Fibroblast of the aortic adventitia (primary cell): Measurements from ENCODE around the gene LHCGR. TPM values are rescaled to one million over a fixed set of nuclear protein-coding genes. Genes with fewer than 3 reads are reported as not detected.

Source experiments
- DNase-seq: peaks from one replicate; pipeline ENCODE4 v3.0.0-alpha.2; 2010; ENCODE audit warnings: low read depth
- H3K4me3 ChIP-seq: 2 replicates; pipeline ENCODE4 v1.5.1; 2011; ENCODE audit warnings: low read depth, mild to moderate bottlenecking, control low read depth, low read length, moderate library complexity
- CTCF ChIP-seq: IDR thresholded peaks from 2 replicates; pipeline ENCODE4 v1.5.1; 2011; ENCODE audit warnings: mild to moderate bottlenecking, low read length, control low read depth, inconsistent platforms; ENCODE audit not compliant: insufficient read depth
- total RNA-seq: library from RNA; depleted of rRNA; stranded (reverse); fragments of >200 nt; gene quantifications from 2 replicates; pipeline ENCODE4 v1.2.3, GENCODE V29; 2012; ENCODE audit warnings: low replicate concordance

The LHCGR gene
- total RNA-seq, 1 donor, result not detected

- DNase-seq, result no peak
- H3K4me3 ChIP-seq, result no peak overlapping the region
- TF ChIP-seq CTCF, result no peak
These were observed 11.8 kb upstream of the LHCGR start for GRCh38 chr2:48767330-48767729.

- TF ChIP-seq CTCF, result no peak
- H3K4me3 ChIP-seq, result no peak overlapping the region
- DNase-seq, result no peak
These were observed 5.3 kb upstream of the LHCGR start for GRCh38 chr2:48760826-48761225.

DNA sequence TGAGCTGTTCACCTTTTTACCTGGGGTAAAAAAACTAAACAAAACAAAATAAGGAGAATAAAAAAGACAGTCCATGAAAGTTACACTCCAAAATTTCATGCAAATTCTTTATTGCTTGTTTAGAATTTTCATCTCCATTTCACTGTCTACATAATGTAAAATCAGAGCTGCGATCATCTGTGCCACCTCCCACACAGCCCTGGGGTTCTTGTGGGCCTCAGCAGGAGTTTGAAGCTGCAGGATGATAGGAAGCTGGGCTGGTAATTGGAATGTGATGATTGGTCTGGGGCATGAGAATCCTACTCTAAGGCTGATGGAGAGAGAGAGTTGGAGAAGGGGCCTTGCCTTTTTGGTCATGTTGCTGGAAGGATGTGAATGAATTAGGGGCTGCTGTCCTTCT, 4.2 kb upstream of the LHCGR start:
- DNase-seq, result no peak
- TF ChIP-seq CTCF, result no peak
- no peak overlapping the region for H3K4me3 ChIP-seq

GRCh38 chr2:48756289-48756688, 765 bp upstream of the LHCGR start:
- TF ChIP-seq CTCF, result no peak
- H3K4me3 ChIP-seq, result no peak overlapping the region
- no peak for DNase-seq

- DNase-seq, result no peak
- H3K4me3 ChIP-seq, result no peak overlapping the region
- TF ChIP-seq CTCF, result no peak
These were observed 650 bp downstream of the LHCGR start for GRCh38 chr2:48754874-48755273.

DNA sequence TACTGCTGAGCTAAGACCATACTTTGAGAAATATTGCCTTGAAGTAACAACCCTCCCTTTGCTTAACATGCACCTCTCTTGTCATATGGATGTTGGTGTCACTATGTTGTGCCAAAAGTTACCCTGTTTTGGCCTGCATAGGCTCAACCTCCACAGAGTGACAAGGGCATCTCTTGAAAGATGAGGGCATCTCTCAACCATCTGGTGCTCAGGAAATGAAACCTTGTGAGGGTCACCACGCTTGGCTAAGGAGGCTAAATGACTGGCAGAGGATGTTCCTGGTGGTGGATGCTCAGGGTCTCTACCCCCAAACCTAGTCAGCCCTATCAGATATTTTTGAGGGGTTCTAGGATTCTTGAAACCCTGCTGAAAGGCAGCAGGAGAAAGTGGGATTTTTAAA, 2.3 kb downstream of the LHCGR start:
- H3K4me3 ChIP-seq, result no peak overlapping the region
- DNase-seq, result no peak
- TF ChIP-seq CTCF, result no peak

- DNase-seq, result no peak
- no peak for TF ChIP-seq CTCF
- no peak overlapping the region for H3K4me3 ChIP-seq
These were observed 5.3 kb downstream of the LHCGR start for GRCh38 chr2:48750128-48750739.
